OCI-LY3 (cell line): ENCODE data around the gene PALM3.

ENCODE experiments used
- EZH2phosphoT487 ChIP-seq: fragments of 200-600 bp; shearing (Covaris generic); IDR thresholded peaks from 2 replicates; pipeline ENCODE4 v1.6.1; 2018; ENCODE audit warnings: antibody characterized with exemption, mixed run types, low read depth
- TF ChIP-seq, protein P1 (sequence below): fragments of 200-600, 300-600 bp; sonication (generic); IDR thresholded peaks from 2 replicates; pipeline ENCODE4 v1.5.1; 2014; ENCODE audit warnings: antibody characterized with exemption, low read length, low read depth

DNA sequence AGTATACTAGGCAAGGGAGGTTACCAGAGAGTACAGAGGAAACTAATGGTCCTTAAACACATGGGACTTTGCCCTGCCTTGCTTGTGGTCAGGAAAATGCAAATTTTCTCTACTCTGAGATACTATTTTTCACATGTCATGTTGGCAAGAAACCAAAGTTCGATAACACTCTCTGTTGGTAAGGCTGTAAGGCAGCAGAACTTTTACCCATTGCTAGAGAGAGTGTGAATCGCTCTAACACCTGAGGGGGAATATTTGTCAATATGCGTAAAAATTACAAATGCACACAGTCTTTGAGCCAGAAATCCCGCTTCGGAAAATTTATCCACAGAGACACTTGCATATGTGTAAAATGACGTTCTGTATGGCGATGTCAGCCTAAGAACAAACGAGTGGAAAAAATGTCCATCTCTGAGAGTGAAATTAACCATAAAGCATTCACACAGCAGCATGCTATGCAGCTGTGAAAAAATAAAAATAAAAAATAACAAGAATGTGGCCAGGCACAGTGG is 46.3 kb downstream of the PALM3 start:
- no peak for TF ChIP-seq EZH2phosphoT487
- TF ChIP-seq, protein P1, sequence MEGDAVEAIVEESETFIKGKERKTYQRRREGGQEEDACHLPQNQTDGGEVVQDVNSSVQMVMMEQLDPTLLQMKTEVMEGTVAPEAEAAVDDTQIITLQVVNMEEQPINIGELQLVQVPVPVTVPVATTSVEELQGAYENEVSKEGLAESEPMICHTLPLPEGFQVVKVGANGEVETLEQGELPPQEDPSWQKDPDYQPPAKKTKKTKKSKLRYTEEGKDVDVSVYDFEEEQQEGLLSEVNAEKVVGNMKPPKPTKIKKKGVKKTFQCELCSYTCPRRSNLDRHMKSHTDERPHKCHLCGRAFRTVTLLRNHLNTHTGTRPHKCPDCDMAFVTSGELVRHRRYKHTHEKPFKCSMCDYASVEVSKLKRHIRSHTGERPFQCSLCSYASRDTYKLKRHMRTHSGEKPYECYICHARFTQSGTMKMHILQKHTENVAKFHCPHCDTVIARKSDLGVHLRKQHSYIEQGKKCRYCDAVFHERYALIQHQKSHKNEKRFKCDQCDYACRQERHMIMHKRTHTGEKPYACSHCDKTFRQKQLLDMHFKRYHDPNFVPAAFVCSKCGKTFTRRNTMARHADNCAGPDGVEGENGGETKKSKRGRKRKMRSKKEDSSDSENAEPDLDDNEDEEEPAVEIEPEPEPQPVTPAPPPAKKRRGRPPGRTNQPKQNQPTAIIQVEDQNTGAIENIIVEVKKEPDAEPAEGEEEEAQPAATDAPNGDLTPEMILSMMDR, result no peak
